Kidney (tissue), 14 donors: ENCODE data around the gene COPS2. TPM values are rescaled to one million over a fixed set of nuclear protein-coding genes. Genes with fewer than 3 reads are reported as not detected.

Experiments
- DNase-seq, 5 donors: peaks; one replicate each; pipeline ENCODE4 v3.0.0-alpha.2; 2013 to 2020
- FAIRE-seq: peaks from 2 replicates; lab custom pipeline; 2012; peaks lifted over from hg19 to GRCh38; lab: Jason Lieb, UNC
- H3K27ac ChIP-seq, 2 donors: one replicate each; pipeline ENCODE4 v1.7.0; 2013; ENCODE audit warnings: low read depth in 2 of 2, low read length in 2 of 2, inconsistent platforms in 1 of 2
- H3K27me3 ChIP-seq: one replicate; pipeline ENCODE4 v1.7.1; 2013; ENCODE audit warnings: low read length, inconsistent platforms; ENCODE audit not compliant: control insufficient read depth, insufficient read depth
- H3K36me3 ChIP-seq, 3 donors: one replicate each; pipeline versions ENCODE4 v1.7.0 to v1.7.1; 2013; ENCODE audit warnings: low read length in 3 of 3, control low read depth in 1 of 3, inconsistent platforms in 1 of 3; ENCODE audit not compliant: insufficient read depth in 3 of 3, control insufficient read depth in 2 of 3
- H3K4me1 ChIP-seq, 3 donors: one replicate each; pipeline versions ENCODE4 v1.7.0 to v1.7.1; 2013; ENCODE audit warnings: low read length in 3 of 3, inconsistent platforms in 1 of 3, low read depth in 1 of 3; ENCODE audit not compliant: control insufficient read depth in 2 of 3, insufficient read depth in 2 of 3
- H3K4me3 ChIP-seq, 3 donors: one replicate each; pipeline versions ENCODE4 v1.7.0 to v1.8.1; 2013; ENCODE audit warnings: low read length in 3 of 3, control low read depth in 1 of 3, inconsistent platforms in 1 of 3
- H3K9ac ChIP-seq, 3 donors: one replicate each; pipeline versions ENCODE4 v1.7.0 to v1.7.1; 2013; ENCODE audit warnings: low read length in 3 of 3, control low read depth in 1 of 3, inconsistent platforms in 1 of 3
- H3K9me3 ChIP-seq, 3 donors: one replicate each; pipeline versions ENCODE4 v1.7.0 to v1.7.1; 2013; ENCODE audit warnings: low read length in 3 of 3, control low read depth in 1 of 3, inconsistent platforms in 1 of 3; ENCODE audit not compliant: control insufficient read depth in 2 of 3, insufficient read depth in 1 of 3
- CTCF ChIP-seq: IDR thresholded peaks from 3 replicates; pipeline ENCODE4 v1.5.1; 2012; ENCODE audit warnings: mild to moderate bottlenecking, moderate library complexity, borderline replicate concordance; ENCODE audit not compliant: insufficient read depth; ENCODE audit errors: extremely low read depth
- intact Hi-C: fragments of 100-400 bp; cut with DNase I; formaldehyde crosslinking; loops from one replicate; pipeline ENCODE4 v1.11.1; 2022
- polyA plus RNA-seq: library from polyadenylated mRNA; stranded (reverse); fragments of 350-450 nt; fragmentation: Illumina TruSeq; extraction: RNeasy Lipid Tissue Mini Kit (QIAGEN cat#74804); gene quantifications from one replicate; pipeline ENCODE4 v1.2.3, GENCODE V29; 2014; ENCODE audit warnings: low read depth, low replicate concordance; ENCODE audit not compliant: insufficient read depth
- total RNA-seq: library from RNA; stranded (reverse); fragmentation: NEBNext Ultra II Directional; extraction: Animal tissue kit (Norgen Biotek cat#: 25700); gene quantifications from one replicate; pipeline ENCODE4 v1.2.1, GENCODE V29; 2021
- donor health status: control.
- donor health status: control.
- donor health status: control.
- donor health status: control.
- donor health status: control.
- donor health status: DM: yes; HTN: yes; CAD: no.
- donor health status: Normal renal cell carcinoma (clear cell type).

Gene COPS2
- total and polyA plus RNA-seq, 2 donors from 2014 or later, result 42.6 to 60.1 TPM

GRCh38 chr15:49122541-49123062 lies 32.8 kb downstream of the COPS2 start:
- no peak for TF ChIP-seq CTCF
- Histone ChIP-seq H3K4me1 (no peaks in the 10 kb centered on the region), H3K36me3 (peaks cover 6 to 12% (median 6%) of the 10 kb centered on the region in 3 donors), H3K27me3 (no peaks in the 10 kb centered on the region), H3K9me3 (no peaks in the 10 kb centered on the region), H3K4me3 (no peak overlapping the region), H3K9ac (no peak overlapping the region), H3K27ac (no peak overlapping the region)
- FAIRE-seq, result peak; percentile 13
- intact Hi-C loops, result no loop called here
- DNase-seq, result no peak

GRCh38 chr15:49121901-49122300 lies 33.5 kb downstream of the COPS2 start:
- no peak for TF ChIP-seq CTCF
- Histone ChIP-seq H3K9ac (no peak overlapping the region), H3K4me3 (no peak overlapping the region), H3K9me3 (no peaks in the 10 kb centered on the region), H3K4me1 (no peaks in the 10 kb centered on the region), H3K27me3 (no peaks in the 10 kb centered on the region), H3K36me3 (peaks cover 2 to 5% (median 3%) of the 10 kb centered on the region in 3 donors), H3K27ac (no peak overlapping the region)
- intact Hi-C loops, result no loop called here
- DNase-seq, result no peak
- no peak for FAIRE-seq

- no peak for FAIRE-seq
- Histone ChIP-seq H3K27ac (no peak overlapping the region), H3K9ac (no peak overlapping the region), H3K4me3 (no peak overlapping the region), H3K4me1 (no peaks in the 10 kb centered on the region), H3K36me3 (peaks cover 0 to 4% (median 3%) of the 10 kb centered on the region in 3 donors), H3K9me3 (no peaks in the 10 kb centered on the region), H3K27me3 (no peaks in the 10 kb centered on the region)
- no peak for TF ChIP-seq CTCF
- intact Hi-C loops, result no loop called here
- no peak for DNase-seq
These were observed 34.6 kb downstream of the COPS2 start for GRCh38 chr15:49120832-49121231.
